ENCODE data around the gene RAD1.

RAD1 gene

GRCh38 chr5:34915856-34916192 is 520 bp upstream of the RAD1 start:
- DNase-seq (ENCODE audit: low spot score), result no peak

DNA sequence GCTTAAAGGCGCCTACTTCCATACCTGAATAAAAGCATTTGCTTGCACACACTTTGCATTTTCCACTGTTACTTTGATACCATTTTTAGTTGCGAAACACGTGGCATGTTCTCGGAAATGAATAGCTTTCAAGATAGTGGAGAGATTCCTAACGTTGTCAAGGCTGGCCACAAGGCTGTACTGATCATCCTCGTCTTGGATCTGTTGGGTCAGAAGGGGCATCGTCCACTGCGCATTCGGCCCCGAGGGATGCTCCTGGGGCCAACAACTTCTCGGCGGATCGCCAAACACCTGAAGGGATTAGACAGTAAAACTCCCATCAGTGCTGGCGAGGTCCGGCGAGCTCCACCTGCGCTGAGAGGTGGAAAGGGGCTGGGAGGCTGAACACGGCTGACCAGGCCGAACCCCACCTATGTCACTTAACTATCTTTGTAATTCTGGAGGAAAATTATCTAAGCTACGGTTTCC is 599 bp downstream of the RAD1 start:
- DNase-seq (ENCODE audit: low spot score), result peak; percentile 24

GRCh38 chr5:34913072-34913471 is 2.2 kb downstream of the RAD1 start:
- no peak for DNase-seq (ENCODE audit: low spot score)

DNA sequence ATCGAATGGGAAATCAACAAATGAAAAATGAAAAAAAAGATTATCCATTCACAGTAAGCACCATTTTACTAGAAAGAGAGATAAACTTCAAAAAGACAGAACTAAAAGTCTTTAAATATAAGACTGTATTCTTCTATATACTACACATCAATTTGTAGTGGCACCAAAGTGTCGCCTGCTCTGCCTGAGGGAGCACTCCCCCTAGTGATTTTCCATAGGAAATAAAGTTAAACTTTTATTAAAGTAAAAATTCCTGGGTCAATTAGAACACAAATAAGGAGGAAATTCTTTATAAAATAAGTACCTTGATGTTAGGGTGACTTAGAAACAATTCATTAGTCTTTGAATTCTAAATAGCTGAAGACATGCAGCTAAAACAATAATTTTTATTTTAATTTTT is 9.7 kb downstream of the RAD1 start:
- no peak for DNase-seq (ENCODE audit: low spot score)

- DNase-seq (ENCODE audit: low spot score), result no peak
These were observed 12.0 kb downstream of the RAD1 start for GRCh38 chr5:34903260-34903659.

GRCh38 chr5:34900652-34901051 is 14.7 kb downstream of the RAD1 start:
- DNase-seq (ENCODE audit: low spot score), result no peak

- DNase-seq (ENCODE audit: low spot score), result no peak
These were observed 16.2 kb downstream of the RAD1 start for GRCh38 chr5:34899066-34899465.

- peak; percentile 36 for DNase-seq (ENCODE audit: low spot score)
These were observed 16.9 kb downstream of the RAD1 start for GRCh38 chr5:34898258-34898895.

- no peak for DNase-seq (ENCODE audit: low spot score)
These were observed 17.7 kb downstream of the RAD1 start for GRCh38 chr5:34897646-34898045.

GRCh38 chr5:34895641-34896419 is 19.5 kb downstream of the RAD1 start:
- no peak for DNase-seq (ENCODE audit: low spot score)

- DNase-seq (ENCODE audit: low spot score), result no peak
These were observed 20.6 kb downstream of the RAD1 start for GRCh38 chr5:34894716-34895115.

GRCh38 chr5:34892414-34892813 is 22.9 kb downstream of the RAD1 start:
- no peak for DNase-seq (ENCODE audit: low spot score)

- no peak for DNase-seq (ENCODE audit: low spot score)
These were observed 23.3 kb downstream of the RAD1 start for GRCh38 chr5:34891981-34892380.

DNA sequence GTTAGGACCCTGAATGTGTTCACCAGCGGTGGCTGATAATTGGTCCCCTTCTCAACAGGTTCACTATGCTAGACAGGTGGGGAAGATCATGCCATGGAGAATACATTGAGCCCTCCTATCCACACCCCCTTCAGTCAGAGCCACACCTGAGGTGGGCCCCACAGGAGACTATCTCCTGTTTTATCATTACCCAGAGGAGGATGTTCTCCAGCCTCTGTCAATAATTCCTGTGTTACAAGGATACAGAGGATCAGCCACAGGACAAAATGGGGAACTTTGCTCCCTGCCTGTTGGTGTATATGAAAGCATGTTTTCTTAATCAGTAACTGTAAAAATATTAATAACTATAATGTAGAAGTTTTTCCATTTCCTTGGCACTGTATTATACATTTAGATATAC is 25.9 kb downstream of the RAD1 start:
- no peak for DNase-seq (ENCODE audit: low spot score)

GRCh38 chr5:34886392-34887119 is 28.7 kb downstream of the RAD1 start:
- DNase-seq (ENCODE audit: low spot score), result no peak

DNA sequence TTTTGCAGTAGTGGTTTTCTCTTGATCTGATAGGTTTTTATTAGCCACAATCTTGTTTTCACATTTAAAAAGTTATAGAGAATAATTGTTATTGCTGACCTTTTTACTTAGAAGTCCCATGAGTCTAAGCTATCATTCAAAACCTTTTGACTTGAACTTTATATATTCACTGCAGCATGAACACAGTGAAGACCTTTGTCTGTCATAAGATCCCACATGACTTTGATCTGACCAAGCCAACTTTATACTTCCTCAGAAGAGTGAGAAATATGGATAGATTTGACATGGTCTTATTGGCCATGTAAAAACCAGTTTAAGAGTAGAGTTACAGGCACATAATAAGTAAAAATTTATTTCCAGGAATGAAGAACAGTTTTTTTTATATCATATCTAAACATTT is 34.1 kb downstream of the RAD1 start:
- no peak for DNase-seq (ENCODE audit: low spot score)

GRCh38 chr5:34876275-34876674 is 39.0 kb downstream of the RAD1 start:
- no peak for DNase-seq (ENCODE audit: low spot score)

DNA sequence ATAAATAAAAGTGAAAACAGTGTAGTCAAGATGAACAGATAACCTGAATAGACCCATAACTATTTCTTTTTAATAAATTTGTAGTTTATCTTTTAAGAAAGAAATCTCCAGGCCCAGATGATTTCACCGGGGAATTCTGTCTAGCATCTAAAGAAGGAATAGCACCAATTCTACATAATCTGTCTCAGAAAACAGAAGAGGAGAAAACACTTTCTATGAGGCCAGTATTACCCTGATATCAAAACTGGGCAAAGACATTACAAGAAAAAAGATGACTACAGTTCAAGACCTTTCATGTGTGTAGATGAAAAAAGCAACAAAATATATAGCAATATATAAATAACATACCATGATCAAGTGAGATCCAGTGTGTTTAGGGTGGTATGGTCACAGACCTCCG is 44.9 kb downstream of the RAD1 start:
- no peak for DNase-seq (ENCODE audit: low spot score)

DNA sequence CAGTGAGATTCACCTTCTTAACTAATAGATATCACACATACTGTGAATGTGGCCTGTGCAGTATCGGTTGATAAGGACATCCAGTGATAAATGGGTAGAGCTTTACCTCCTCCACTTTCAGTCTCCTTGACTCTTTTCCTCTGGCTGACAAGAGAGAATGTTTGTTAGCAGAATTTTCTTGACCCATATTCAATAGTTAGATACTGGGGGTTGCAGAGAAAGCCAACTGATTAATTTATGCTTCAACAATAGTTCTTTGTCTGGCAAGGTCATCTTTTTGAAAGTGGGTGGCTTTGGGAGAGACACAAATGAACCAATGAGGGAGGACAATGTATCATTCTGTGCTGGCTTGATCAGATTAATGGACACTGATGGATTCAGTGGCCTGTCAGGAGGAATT is 46.0 kb downstream of the RAD1 start:
- no peak for DNase-seq (ENCODE audit: low spot score)

DNA sequence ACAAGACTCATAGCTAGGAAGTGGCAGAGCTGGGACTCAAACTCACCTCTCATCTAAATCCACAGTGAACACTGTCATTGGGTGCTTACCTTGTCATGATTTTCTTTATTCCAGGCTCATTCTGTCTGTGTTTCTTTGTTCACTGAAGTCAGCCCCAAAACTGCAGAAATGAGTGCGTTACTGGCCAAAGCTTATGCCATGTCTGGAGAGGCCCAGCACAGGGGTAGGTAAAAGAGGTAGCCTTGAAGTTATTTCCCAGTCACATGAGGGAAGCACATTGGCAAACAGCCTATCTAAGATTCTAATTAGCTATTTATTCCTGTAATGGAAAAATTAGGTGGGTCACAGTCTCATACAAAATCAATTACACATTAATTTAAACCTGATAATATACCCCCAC is 46.5 kb downstream of the RAD1 start:
- DNase-seq (ENCODE audit: low spot score), result no peak

DNA sequence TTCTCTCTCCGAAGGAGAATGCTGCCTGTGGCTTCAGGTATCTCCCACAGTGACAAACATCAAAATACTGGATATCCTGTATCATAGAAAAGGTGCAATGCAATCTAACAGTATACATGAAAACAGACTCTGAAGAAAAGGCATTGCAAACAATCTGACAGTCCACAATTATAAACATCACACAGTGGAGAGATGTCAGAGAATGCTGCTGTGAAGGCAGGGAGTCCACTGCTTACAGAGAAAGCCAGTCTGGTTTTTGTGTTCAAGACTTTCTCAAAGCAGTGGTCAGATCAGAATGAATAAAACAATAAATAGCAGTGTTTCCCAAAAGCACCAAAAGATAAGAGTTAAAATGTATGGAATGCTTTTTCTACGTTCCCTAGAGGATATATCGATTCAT is 47.6 kb downstream of the RAD1 start:
- DNase-seq (ENCODE audit: low spot score), result no peak

DNA sequence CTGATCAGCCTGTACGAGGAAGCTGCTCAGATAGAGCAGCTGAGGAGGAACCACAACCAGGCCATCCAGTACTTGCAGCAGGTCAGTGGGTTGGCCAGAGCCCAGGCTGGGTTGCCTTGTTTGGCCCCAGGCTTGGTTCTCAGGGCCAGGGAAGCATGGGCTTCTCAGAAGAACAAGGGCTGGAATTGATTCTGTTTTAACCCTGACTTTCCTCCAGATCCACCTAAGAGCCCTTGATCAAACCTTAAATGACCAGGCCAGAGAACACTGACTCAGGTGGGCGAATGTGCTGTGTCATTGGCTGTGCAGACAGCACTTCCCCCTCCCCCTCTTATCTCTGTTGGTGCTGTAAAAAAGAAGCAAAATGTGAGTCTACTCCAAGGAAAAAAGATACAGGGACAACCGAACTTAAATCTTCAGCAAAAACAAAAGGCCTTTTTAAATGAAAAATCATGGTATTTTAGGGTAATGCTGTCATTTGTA is 48.3 kb downstream of the RAD1 start:
- DNase-seq (ENCODE audit: low spot score), result no peak

DNA sequence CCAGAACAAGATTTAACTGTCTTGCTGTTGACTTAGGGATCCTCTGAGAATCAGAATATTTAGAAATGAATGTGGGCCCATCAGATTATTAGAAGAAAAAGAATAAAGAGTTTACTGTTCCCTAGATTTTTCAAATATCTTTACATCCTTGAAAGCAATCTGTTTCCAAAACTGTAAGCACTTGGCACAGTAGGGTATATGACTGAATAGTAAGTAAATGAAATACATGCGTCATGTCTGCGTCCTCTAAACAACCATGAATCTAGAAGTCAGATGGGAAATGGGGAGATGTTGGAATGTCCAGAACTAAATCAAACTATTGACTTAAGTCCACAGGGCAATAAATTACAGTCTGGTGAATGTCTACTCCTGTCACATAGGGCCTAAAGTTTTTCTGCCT is 50.2 kb downstream of the RAD1 start:
- no peak for DNase-seq (ENCODE audit: low spot score)
